ENCODE data around the gene PPIE.
"Not testable (repeated sequence)": the region's sequence is repeated elsewhere in the genome, so short reads cannot be mapped to it uniquely, and the experiment has no call there.

The PPIE gene

DNA sequence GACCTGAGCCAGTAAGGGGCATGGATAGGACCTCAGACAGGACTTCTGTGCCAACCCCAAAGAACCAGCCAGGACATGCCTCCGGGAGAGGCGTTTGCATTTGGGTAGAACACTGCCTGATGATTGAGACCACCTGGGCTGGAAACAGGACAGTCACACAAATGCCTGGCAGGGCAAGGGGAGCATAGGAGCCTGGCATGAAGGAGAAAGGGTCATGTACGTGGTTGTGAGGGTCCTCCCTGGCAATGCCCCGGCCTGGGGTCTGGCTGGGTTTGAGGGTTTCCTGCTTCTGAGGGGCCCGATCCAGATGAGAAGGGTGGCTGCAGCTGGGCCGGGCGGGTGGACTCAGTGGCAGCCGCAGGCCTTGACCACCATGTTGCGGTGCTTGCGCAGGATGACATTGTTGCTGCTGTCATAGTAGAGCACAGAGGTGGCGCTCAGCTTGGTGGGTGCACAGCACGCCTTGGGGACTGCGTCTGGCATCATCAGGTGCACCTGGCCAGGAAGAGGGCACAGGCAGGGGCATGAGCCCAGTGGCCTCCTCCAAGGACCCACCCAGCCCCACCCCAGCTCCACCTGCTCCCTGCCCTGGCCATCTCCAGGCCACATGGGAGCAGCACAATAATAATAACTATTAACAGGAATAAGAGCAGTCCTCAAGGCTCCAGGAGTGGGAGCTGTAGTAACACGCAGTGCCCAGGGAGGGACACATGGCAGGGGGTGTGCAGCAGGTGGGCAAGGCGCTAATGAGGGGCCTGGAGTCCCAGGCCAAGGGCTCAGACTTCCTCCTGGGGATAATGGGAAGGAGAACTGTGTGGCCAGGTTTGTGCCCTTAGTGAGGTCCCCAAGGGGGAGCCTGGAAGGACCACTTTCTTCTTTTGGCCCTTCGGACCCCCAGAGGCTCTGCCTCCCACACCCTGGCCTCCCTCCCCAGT lies 21.7 kb downstream of the PPIE start:
- Histone ChIP-seq H3K27me3 (ENCODE audit: low read depth, low read length) (no peaks in the 10 kb centered on the region), H3K27ac (ENCODE audit: low read length) (no peak overlapping the region), H3K9me3 (ENCODE audit: control insufficient read depth in 1 of 2, low read length in 2 of 2) (no peaks in the 10 kb centered on the region), H3K4me3 (ENCODE audit: low read depth in 1 of 2, low read length in 2 of 2) (no peak overlapping the region), H3K4me1 (ENCODE audit: control insufficient read depth in 1 of 2, insufficient read depth in 2 of 2, low read length in 2 of 2) (no peaks in the 10 kb centered on the region), H3K36me3 (ENCODE audit: control insufficient read depth in 1 of 2, insufficient read depth in 2 of 2, low read length in 2 of 2) (peaks cover 20 to 36% of the 10 kb centered on the region in 2 donors)

GRCh38 chr1:39761016-39761415 lies 22.3 kb downstream of the PPIE start:
- no peaks in the 10 kb centered on the region for H3K4me1 ChIP-seq (ENCODE audit: control insufficient read depth in 1 of 2, insufficient read depth in 2 of 2, low read length in 2 of 2)
- no peak overlapping the region for H3K27ac ChIP-seq (ENCODE audit: low read length)
- H3K4me3 ChIP-seq (ENCODE audit: low read depth in 1 of 2, low read length in 2 of 2): no peak overlapping the region
- H3K36me3 ChIP-seq (ENCODE audit: control insufficient read depth in 1 of 2, insufficient read depth in 2 of 2, low read length in 2 of 2): peaks cover 14 to 30% of the 10 kb centered on the region in 2 donors
- no peaks in the 10 kb centered on the region for H3K27me3 ChIP-seq (ENCODE audit: low read depth, low read length)
- H3K9me3 ChIP-seq (ENCODE audit: control insufficient read depth in 1 of 2, low read length in 2 of 2): no peaks in the 10 kb centered on the region

DNA sequence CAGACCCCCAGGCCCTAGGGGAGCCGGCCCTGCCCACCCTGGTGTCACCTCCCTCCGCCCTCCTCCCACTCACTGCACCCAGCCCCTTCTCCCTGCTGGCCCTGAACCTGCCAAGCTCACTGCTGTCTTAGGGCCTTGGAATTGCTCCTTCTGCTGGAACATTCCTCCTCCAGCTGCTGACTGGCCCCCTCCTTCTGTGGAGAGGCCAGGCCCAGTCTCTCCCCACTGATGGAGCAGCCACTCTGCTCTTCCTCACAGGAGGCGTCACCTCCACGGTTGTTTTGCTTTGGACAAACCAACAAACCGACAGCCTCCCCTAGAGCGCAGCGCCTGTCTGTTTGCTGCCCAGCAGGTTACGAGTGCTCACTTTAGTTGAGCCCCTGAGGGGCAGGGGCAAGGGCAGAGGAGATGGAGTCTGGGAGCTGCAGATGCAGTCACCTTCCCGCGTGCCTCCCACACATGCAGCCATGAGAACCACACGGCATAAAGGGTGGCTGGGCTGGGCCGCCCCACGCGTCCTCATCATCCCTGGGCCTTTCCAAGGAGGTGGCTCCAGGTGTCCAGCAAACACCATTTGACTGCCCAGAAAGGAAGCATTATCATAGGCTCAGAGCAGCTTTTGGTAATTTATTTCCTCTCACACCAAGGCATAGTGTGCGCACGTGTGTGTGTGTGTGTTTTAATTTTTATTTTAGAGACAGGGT lies 23.0 kb downstream of the PPIE start:
- H3K27me3 ChIP-seq (ENCODE audit: low read depth, low read length): no peaks in the 10 kb centered on the region
- peaks cover 14 to 26% of the 10 kb centered on the region in 2 donors for H3K36me3 ChIP-seq (ENCODE audit: control insufficient read depth in 1 of 2, insufficient read depth in 2 of 2, low read length in 2 of 2)
- no peak overlapping the region for H3K27ac ChIP-seq (ENCODE audit: low read length)
- H3K4me1 ChIP-seq (ENCODE audit: control insufficient read depth in 1 of 2, insufficient read depth in 2 of 2, low read length in 2 of 2): no peaks in the 10 kb centered on the region
- H3K9me3 ChIP-seq (ENCODE audit: control insufficient read depth in 1 of 2, low read length in 2 of 2): no peaks in the 10 kb centered on the region
- H3K4me3 ChIP-seq (ENCODE audit: low read depth in 1 of 2, low read length in 2 of 2): no peak overlapping the region

DNA sequence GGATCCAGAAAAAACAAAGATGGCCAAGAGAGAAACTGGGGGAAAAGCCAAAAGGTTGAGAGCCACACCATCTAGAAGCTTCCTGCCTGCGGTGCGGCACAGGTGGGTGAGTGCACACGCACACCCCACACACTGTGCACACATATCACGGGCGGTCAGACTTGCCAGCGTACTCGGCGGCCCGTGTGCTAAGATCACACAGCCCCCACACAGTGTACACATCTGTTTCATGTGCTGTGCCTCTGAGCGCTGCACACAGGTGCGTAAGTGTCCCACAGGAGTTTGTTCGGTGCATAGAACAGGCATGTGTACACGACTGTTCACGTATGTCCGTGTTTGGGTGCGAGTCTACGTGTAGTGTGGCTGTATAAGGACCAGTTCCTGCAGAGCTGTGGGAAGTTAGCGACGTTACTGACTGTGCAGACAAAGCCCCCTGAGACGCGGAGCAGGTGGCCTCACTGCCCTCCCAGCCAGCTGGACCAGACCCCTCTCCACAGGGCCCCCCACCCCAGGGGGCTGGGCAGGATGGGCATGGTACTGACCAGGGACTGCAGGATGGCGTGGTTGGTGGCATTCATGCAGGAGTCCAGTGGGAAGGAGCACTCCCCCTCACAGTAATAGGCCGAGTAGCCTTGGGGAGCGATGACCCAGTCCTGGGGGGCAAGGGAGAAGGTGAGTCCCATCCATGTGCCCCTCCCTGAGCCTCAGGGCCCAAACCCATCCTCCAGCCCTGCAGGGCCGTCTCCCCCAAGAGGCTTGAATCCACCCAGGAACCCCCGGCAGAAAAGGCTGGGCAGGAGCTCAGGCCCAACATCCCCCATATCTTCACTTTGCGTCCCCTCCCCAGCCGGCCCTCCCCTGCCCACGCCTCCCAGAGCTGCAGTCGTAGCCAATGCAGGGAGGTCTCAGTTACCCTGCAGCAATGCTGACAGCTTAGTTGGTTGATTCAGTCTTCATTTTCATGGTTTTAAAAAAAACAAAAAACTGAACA lies 24.2 kb downstream of the PPIE start:
- H3K27me3 ChIP-seq (ENCODE audit: low read depth, low read length): no peaks in the 10 kb centered on the region
- no peak overlapping the region for H3K4me3 ChIP-seq (ENCODE audit: low read depth in 1 of 2, low read length in 2 of 2)
- peaks cover 14 to 16% of the 10 kb centered on the region in 2 donors for H3K36me3 ChIP-seq (ENCODE audit: control insufficient read depth in 1 of 2, insufficient read depth in 2 of 2, low read length in 2 of 2)
- H3K9me3 ChIP-seq (ENCODE audit: control insufficient read depth in 1 of 2, low read length in 2 of 2): no peaks in the 10 kb centered on the region
- no peak overlapping the region for H3K27ac ChIP-seq (ENCODE audit: low read length)
- H3K4me1 ChIP-seq (ENCODE audit: control insufficient read depth in 1 of 2, insufficient read depth in 2 of 2, low read length in 2 of 2): no peaks in the 10 kb centered on the region

GRCh38 chr1:39763619-39764374 lies 25.1 kb downstream of the PPIE start:
- H3K9me3 ChIP-seq (ENCODE audit: control insufficient read depth in 1 of 2, low read length in 2 of 2); H3K4me3 ChIP-seq (ENCODE audit: low read depth in 1 of 2, low read length in 2 of 2); H3K27me3 ChIP-seq (ENCODE audit: low read depth, low read length); H3K4me1 ChIP-seq (ENCODE audit: control insufficient read depth in 1 of 2, insufficient read depth in 2 of 2, low read length in 2 of 2); H3K27ac ChIP-seq (ENCODE audit: low read length): not testable (repeated sequence)
- H3K36me3 ChIP-seq (ENCODE audit: control insufficient read depth in 1 of 2, insufficient read depth in 2 of 2, low read length in 2 of 2): peaks cover 7 to 10% of the 10 kb centered on the region in 2 donors

- H3K4me1 ChIP-seq (ENCODE audit: control insufficient read depth in 1 of 2, insufficient read depth in 2 of 2, low read length in 2 of 2); H3K27ac ChIP-seq (ENCODE audit: low read length); H3K27me3 ChIP-seq (ENCODE audit: low read depth, low read length); H3K36me3 ChIP-seq (ENCODE audit: control insufficient read depth in 1 of 2, insufficient read depth in 2 of 2, low read length in 2 of 2); H3K4me3 ChIP-seq (ENCODE audit: low read depth in 1 of 2, low read length in 2 of 2); H3K9me3 ChIP-seq (ENCODE audit: control insufficient read depth in 1 of 2, low read length in 2 of 2): not testable (repeated sequence)
These were observed 25.8 kb downstream of the PPIE start for GRCh38 chr1:39764512-39764911.

- H3K9me3 ChIP-seq (ENCODE audit: control insufficient read depth in 1 of 2, low read length in 2 of 2): not testable (repeated sequence)
These were observed 27.8 kb downstream of the PPIE start for GRCh38 chr1:39766466-39766865.

DNA sequence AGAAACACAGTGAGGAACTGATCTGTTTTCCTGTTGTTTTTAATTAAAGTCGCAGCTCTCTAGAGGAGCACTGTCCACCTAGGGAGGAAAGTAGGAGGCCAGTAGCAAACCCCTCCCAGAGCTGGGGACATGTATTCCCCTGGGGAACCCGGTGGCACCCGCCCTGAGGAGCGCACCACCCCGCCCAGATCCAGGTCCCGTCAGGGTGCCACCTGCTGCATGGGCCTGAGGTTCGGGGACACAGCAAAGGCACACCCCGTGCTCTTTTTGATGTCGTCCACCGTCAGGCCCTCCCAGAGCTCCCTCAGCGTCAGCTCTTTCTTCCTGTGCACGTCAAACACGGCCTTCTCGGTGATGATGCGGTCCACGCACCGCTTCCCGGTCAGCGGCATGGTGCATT lies 30.8 kb downstream of the PPIE start:
- H3K4me3 ChIP-seq (ENCODE audit: low read depth in 1 of 2, low read length in 2 of 2); H3K9me3 ChIP-seq (ENCODE audit: control insufficient read depth in 1 of 2, low read length in 2 of 2); H3K36me3 ChIP-seq (ENCODE audit: control insufficient read depth in 1 of 2, insufficient read depth in 2 of 2, low read length in 2 of 2); H3K4me1 ChIP-seq (ENCODE audit: control insufficient read depth in 1 of 2, insufficient read depth in 2 of 2, low read length in 2 of 2); H3K27me3 ChIP-seq (ENCODE audit: low read depth, low read length); H3K27ac ChIP-seq (ENCODE audit: low read length): not testable (repeated sequence)

More at GRCh38 chr1:39766466-39766865, 27.8 kb downstream of the PPIE start:
- not testable (repeated sequence) for H3K4me3 ChIP-seq (ENCODE audit: low read depth in 1 of 2, low read length in 2 of 2); H3K27me3 ChIP-seq (ENCODE audit: low read depth, low read length); H3K4me1 ChIP-seq (ENCODE audit: control insufficient read depth in 1 of 2, insufficient read depth in 2 of 2, low read length in 2 of 2); H3K27ac ChIP-seq (ENCODE audit: low read length); H3K36me3 ChIP-seq (ENCODE audit: control insufficient read depth in 1 of 2, insufficient read depth in 2 of 2, low read length in 2 of 2)

GRCh38 chr1:39770100-39771021 lies 31.7 kb downstream of the PPIE start:
- H3K36me3 ChIP-seq (ENCODE audit: control insufficient read depth in 1 of 2, insufficient read depth in 2 of 2, low read length in 2 of 2); H3K27me3 ChIP-seq (ENCODE audit: low read depth, low read length); H3K4me1 ChIP-seq (ENCODE audit: control insufficient read depth in 1 of 2, insufficient read depth in 2 of 2, low read length in 2 of 2); H3K9me3 ChIP-seq (ENCODE audit: control insufficient read depth in 1 of 2, low read length in 2 of 2); H3K27ac ChIP-seq (ENCODE audit: low read length): not testable (repeated sequence)
- H3K4me3 ChIP-seq (ENCODE audit: low read depth in 1 of 2, low read length in 2 of 2): peak overlapping the region in 1 of 2 donors; percentile 19

DNA sequence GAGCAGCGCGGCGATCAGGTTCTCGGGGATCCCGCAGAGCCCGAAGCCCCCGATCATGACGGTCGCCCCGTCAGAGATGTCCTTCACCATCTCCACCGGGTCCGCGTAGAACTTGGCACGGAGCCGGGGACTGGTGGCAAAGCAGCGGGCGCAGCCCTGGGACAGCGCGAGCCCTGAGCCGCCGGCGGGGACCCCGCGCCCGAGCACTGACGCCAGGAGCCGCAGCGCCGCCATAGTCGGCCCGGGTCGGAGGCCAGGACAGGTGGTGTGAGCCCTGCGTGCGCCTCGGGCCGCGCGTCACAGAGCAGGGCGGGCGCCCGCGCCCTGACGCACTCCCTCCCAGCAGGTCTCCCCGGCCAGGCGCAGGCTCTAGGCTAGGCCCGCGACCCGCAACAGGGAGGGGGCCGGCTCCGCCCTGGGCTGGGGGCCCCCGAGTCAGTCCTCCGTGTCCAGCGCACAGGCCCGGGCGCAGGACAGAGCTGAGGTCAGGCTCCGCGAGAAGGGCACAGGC lies 32.4 kb downstream of the PPIE start, which contains the start of gene OXCT2:
OXCT2 (minus strand) TSS at position 327 of the 511 bp plus-strand sequence; CDS start at position 234, 93 bp downstream.
- H3K4me1 ChIP-seq (ENCODE audit: control insufficient read depth in 1 of 2, insufficient read depth in 2 of 2, low read length in 2 of 2); H3K27me3 ChIP-seq (ENCODE audit: low read depth, low read length); H3K9me3 ChIP-seq (ENCODE audit: control insufficient read depth in 1 of 2, low read length in 2 of 2); H3K36me3 ChIP-seq (ENCODE audit: control insufficient read depth in 1 of 2, insufficient read depth in 2 of 2, low read length in 2 of 2); H3K27ac ChIP-seq (ENCODE audit: low read length): not testable (repeated sequence)
- H3K4me3 ChIP-seq (ENCODE audit: low read depth in 1 of 2, low read length in 2 of 2): peak within 1 kb of the TSS in 1 of 2 donors; percentile 19

Measured in muscle layer of duodenum (tissue), 2 donors.